HEK293T (cell line): ENCODE data around the gene CEMIP2.

Experiments
- CTCF ChIA-PET: fragments of 350-600 bp; formaldehyde crosslinking; extraction: SDS; loops from one replicate; lab custom pipeline; 2021; ENCODE audit warnings: antibody characterized with exemption, inconsistent platforms; lab: Yijun Ruan, JAX
- POLR2A ChIA-PET: fragments of 350-600 bp; formaldehyde crosslinking; extraction: SDS; loops from one replicate; lab custom pipeline; 2020; ENCODE audit warnings: antibody characterized with exemption, inconsistent platforms; lab: Yijun Ruan, JAX
- DNase-seq: peaks from one replicate; pipeline ENCODE4 v3.0.0; 2012; ENCODE audit warnings: mixed read lengths; ENCODE audit errors: extremely low spot score
- ARNT ChIP-seq: fragments of 450-650 bp; IDR thresholded peaks from 2 replicates; pipeline ENCODE4 v1.6.1; 2017; ENCODE audit warnings: mild to moderate bottlenecking
- BHLHE40 ChIP-seq: fragments of 450-650 bp; IDR thresholded peaks from 2 replicates; pipeline ENCODE4 v1.6.1; 2016; ENCODE audit warnings: mild to moderate bottlenecking, moderate library complexity, borderline replicate concordance
- CTBP1 ChIP-seq: fragments of 450-650 bp; IDR thresholded peaks from 2 replicates; pipeline ENCODE4 v1.6.1; 2016; ENCODE audit warnings: borderline replicate concordance
- ELF4 ChIP-seq: fragments of 450-650 bp; IDR thresholded peaks from 2 replicates; pipeline ENCODE4 v1.6.1; 2017; ENCODE audit warnings: antibody characterized with exemption
- FOXA1 ChIP-seq: fragments of 450-650 bp; IDR thresholded peaks from 2 replicates; pipeline ENCODE4 v1.6.1; 2016; ENCODE audit warnings: mild to moderate bottlenecking
- FOXK2 ChIP-seq: fragments of 450-650 bp; IDR thresholded peaks from 2 replicates; pipeline ENCODE4 v1.6.1; 2016; ENCODE audit warnings: mild to moderate bottlenecking
- FOXM1 ChIP-seq: fragments of 450-650 bp; IDR thresholded peaks from 2 replicates; pipeline ENCODE4 v1.6.1; 2017; ENCODE audit warnings: mild to moderate bottlenecking, borderline replicate concordance
- HDGF ChIP-seq: fragments of 450-650 bp; IDR thresholded peaks from 2 replicates; pipeline ENCODE4 v1.6.1; 2017; ENCODE audit warnings: antibody characterized with exemption, borderline replicate concordance
- L3MBTL2 ChIP-seq: fragments of 450-650 bp; conservative IDR thresholded peaks from 2 replicates; pipeline ENCODE4 v1.6.1; 2016; ENCODE audit warnings: mild to moderate bottlenecking
- LEF1 ChIP-seq: fragments of 450-650 bp; IDR thresholded peaks from 2 replicates; pipeline ENCODE4 v1.6.1; 2017; ENCODE audit warnings: mild to moderate bottlenecking, borderline replicate concordance
- NFRKB ChIP-seq: fragments of 450-650 bp; IDR thresholded peaks from 2 replicates; pipeline ENCODE4 v1.6.1; 2016; ENCODE audit warnings: mild to moderate bottlenecking, moderate library complexity
- PKNOX1 ChIP-seq: fragments of 450-650 bp; IDR thresholded peaks from 2 replicates; pipeline ENCODE4 v1.6.1; 2016
- SP1 ChIP-seq: fragments of 450-650 bp; IDR thresholded peaks from 2 replicates; pipeline ENCODE4 v1.6.1; 2017
- SUZ12 ChIP-seq: fragments of 450-650 bp; IDR thresholded peaks from 2 replicates; pipeline ENCODE4 v1.6.1; 2016; ENCODE audit warnings: mild to moderate bottlenecking
- TARDBP ChIP-seq: fragments of 450-650 bp; IDR thresholded peaks from 2 replicates; pipeline ENCODE4 v1.6.1; 2016
- ZNF384 ChIP-seq: fragments of 450-650 bp; IDR thresholded peaks from 2 replicates; pipeline ENCODE4 v1.6.1; 2016

Gene CEMIP2

GRCh38 chr9:71767776-71768321, 464 bp downstream of the CEMIP2 start:
- TF ChIP-seq PKNOX1, result no peak
- no peak for TF ChIP-seq ELF4
- TF ChIP-seq NFRKB, result no peak
- TF ChIP-seq L3MBTL2, result no peak
- no peak for TF ChIP-seq LEF1
- TF ChIP-seq FOXK2, result no peak
- TF ChIP-seq HDGF, result no peak
- no peak for TF ChIP-seq TARDBP
- no peak for TF ChIP-seq ARNT
- TF ChIP-seq SUZ12, result no peak
- TF ChIP-seq FOXM1, result no peak
- no peak for TF ChIP-seq ZNF384
- no peak for TF ChIP-seq CTBP1
- TF ChIP-seq SP1, result no peak
- no peak for TF ChIP-seq BHLHE40
- no peak for TF ChIP-seq FOXA1
- DNase-seq, result no peak
- CTCF ChIA-PET, result interaction anchor here (0.7 to 0.9 kb wide), 2 partner anchors 162 to 483 kb away, joined by 3 read pairs; no protein-coding TSS in a partner anchor
- POLR2A ChIA-PET, result interaction anchor here (1.2 kb wide), 2 partner anchors 13 to 81 kb away, joined by 3 read pairs; no protein-coding TSS in a partner anchor

GRCh38 chr9:71767163-71767775, 1.0 kb downstream of the CEMIP2 start:
- CTCF ChIA-PET, result interaction anchor here (0.7 to 1.0 kb wide), 3 partner anchors 50 to 483 kb away, joined by 3 read pairs; no protein-coding TSS in a partner anchor
- POLR2A ChIA-PET, result interaction anchor here (1.2 kb wide), 2 partner anchors 12 to 81 kb away, joined by 3 read pairs; no protein-coding TSS in a partner anchor
- no peak for DNase-seq
- TF ChIP-seq LEF1, result no peak

GRCh38 chr9:71766663-71767062, 1.6 kb downstream of the CEMIP2 start:
- ChIA-PET CTCF (interaction anchor here (0.9 to 1.0 kb wide), 2 partner anchors 49 to 482 kb away, joined by 3 read pairs; no protein-coding TSS in a partner anchor), POLR2A (interaction anchor here (1.2 kb wide), 1 partner anchor 11 kb away, joined by 3 read pairs; no protein-coding TSS in a partner anchor)
- TF ChIP-seq FOXM1, result no peak
- no peak for TF ChIP-seq TARDBP
- TF ChIP-seq PKNOX1, result no peak
- TF ChIP-seq FOXK2, result no peak
- TF ChIP-seq ARNT, result no peak
- no peak for TF ChIP-seq ELF4
- TF ChIP-seq LEF1, result no peak
- no peak for DNase-seq

GRCh38 chr9:71765693-71766092, 2.6 kb downstream of the CEMIP2 start:
- no peak for TF ChIP-seq HDGF
- no peak for TF ChIP-seq ARNT
- TF ChIP-seq SUZ12, result no peak
- TF ChIP-seq ZNF384, result no peak
- TF ChIP-seq FOXM1, result no peak
- TF ChIP-seq PKNOX1, result no peak
- no peak for TF ChIP-seq TARDBP
- no peak for TF ChIP-seq L3MBTL2
- TF ChIP-seq FOXA1, result no peak
- no peak for TF ChIP-seq NFRKB
- TF ChIP-seq FOXK2, result no peak
- TF ChIP-seq CTBP1, result no peak
- TF ChIP-seq LEF1, result no peak
- TF ChIP-seq BHLHE40, result no peak
- TF ChIP-seq SP1, result no peak
- no peak for TF ChIP-seq ELF4
- DNase-seq, result no peak
- CTCF ChIA-PET, result interaction anchor here (0.7 kb wide), 1 partner anchor 1169 kb away, joined by 4 read pairs; no protein-coding TSS in a partner anchor
- POLR2A ChIA-PET, result no interaction called here

- TF ChIP-seq PKNOX1 (no peak), ARNT (no peak), ELF4 (no peak), CTBP1 (no peak), FOXA1 (no peak), FOXM1 (no peak), SUZ12 (no peak), TARDBP (no peak), ZNF384 (no peak), NFRKB (no peak), LEF1 (no peak), L3MBTL2 (no peak)
- no peak for DNase-seq
- ChIA-PET POLR2A (no interaction called here), CTCF (interaction anchor here (0.6 kb wide), 1 partner anchor 212 kb away, joined by 3 read pairs; no protein-coding TSS in a partner anchor)
Measured at GRCh38 chr9:71764891-71765290, 3.4 kb downstream of the CEMIP2 start.
